HG03442 (cell line): Measurements from ENCODE around the gene LMF1.

ENCODE experiments used
- ATAC-seq: cut with Tn5 transposase; IDR thresholded peaks from one replicate; pipeline ENCODE4 v1.9.1; 2021; ENCODE audit warnings: mild to moderate bottlenecking, moderate library complexity; ENCODE audit not compliant: unreplicated experiment

LMF1 gene

GRCh38 chr16:970766-971581 lies at the start of gene LMF1:
TSS of gene LMF1 (minus strand) at chr16:970984. CDS start at chr16:970980, 4 bp downstream.
- ATAC-seq: peak; percentile 68

- ATAC-seq: no peak
Observed at GRCh38 chr16:1020091-1020399, 49.3 kb upstream of the LMF1 start.

- no peak for ATAC-seq
Observed at GRCh38 chr16:1019231-1020090, 48.7 kb upstream of the LMF1 start.

DNA sequence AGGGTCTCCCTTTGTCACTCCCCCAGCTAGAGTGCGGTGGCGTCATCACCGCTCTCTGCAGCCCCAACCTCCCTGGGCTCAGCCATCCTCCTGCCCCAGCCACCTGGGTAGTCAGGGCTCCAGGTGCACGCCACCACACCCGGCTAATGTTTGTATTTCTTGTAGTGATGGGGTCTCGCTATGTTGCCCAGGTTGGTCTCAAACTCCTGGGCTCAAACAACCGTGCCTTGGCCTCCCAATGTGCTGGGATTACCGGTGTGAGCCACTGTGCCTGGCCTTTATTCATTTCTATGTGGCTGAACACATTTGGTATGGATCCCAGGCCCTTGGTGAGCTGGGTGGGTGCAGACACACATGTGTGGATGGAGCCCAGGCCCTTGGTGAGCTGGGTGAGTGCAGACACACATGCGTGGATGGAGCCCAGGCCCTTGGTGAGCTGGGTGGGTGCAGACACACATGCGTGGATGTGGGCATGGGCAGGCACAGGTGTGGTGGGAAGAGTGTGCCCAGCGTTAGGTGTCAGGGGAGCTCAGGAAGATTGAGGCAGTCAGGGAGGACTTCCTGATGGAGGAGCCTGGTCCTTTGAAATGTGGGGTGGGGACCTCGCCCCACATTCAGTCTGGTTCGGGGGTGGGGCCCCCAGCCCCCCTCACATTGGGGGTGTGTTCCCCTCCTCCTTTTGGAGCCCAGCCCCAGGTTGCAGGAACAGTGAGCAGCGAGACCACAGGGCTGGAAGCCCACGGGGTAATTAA lies 47.8 kb upstream of the LMF1 start:
- ATAC-seq: no peak

DNA sequence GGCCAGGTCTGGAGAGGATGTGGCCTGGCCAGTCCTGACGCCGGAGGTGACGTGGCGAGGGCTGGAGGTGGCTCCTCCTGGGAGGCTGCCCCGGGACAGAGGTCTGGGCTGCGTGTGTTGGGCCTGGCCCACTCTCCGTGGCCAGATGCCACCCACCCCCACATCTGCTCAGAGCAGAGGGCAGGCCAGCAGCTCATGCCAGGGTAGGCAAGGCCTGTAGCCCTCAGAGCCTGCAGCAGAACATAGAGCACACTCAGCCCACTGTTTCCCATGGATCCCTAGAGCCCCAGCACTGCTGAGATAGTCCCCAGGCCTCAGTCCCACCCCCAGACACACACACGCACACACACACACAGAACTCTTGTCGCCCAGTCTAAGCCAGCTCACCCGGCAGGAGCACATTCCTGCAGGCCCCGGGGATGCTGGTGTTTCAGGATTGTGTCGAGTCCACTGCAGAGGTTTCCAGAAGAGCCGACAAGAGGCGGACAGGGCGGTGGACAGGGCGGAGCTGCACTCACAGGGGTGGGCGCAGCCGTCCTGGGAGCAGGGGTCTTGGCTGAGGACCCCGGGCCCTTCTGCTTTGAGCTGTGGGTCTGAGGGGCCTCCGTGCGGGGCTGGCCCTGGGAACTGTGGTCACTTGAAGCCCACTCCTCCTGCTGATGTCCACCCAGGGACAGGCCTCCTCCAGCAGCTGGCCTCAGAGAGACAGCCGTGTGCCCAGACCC lies 44.1 kb upstream of the LMF1 start:
- ATAC-seq: no peak

DNA sequence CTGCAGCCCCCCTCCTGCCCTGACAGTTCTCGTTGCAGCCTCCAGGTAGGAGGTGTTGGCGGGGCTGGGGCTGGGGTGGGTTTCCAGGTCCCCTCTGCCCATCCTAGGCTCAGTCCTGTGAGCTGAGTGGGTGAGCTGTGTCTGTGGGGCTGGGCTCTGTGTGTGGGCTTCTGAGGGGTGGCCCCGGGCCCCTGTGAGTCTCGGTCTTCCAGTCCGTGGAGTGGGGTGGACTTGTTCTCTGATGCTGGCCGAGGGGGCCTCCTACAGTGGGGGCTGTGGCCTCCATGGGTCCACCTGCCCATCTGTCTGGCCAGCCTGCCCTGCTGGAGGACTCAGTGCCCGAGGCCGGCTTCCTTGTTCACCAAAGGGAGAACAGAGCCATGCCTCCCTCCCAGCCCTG lies 43.4 kb upstream of the LMF1 start:
- no peak for ATAC-seq

DNA sequence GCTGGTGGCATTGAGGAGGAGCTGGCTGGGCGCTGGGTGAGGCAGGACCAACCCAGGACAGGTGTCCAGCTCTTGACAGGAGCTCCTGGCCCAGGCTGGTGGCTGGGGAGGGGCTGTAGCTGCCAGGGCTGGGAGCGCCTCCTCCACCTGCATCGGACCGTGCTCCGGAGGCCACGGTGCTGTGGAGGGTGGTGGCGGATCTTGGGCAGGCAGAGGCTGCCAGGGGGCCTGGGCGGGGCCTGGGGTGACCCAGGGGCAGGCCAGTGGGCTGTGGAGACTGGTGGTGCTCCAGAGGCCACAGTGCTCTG lies 42.8 kb upstream of the LMF1 start:
- ATAC-seq: no peak

- no peak for ATAC-seq
Observed at GRCh38 chr16:1012722-1013592, 42.2 kb upstream of the LMF1 start.

GRCh38 chr16:1012135-1012534 lies 41.4 kb upstream of the LMF1 start:
- no peak for ATAC-seq

DNA sequence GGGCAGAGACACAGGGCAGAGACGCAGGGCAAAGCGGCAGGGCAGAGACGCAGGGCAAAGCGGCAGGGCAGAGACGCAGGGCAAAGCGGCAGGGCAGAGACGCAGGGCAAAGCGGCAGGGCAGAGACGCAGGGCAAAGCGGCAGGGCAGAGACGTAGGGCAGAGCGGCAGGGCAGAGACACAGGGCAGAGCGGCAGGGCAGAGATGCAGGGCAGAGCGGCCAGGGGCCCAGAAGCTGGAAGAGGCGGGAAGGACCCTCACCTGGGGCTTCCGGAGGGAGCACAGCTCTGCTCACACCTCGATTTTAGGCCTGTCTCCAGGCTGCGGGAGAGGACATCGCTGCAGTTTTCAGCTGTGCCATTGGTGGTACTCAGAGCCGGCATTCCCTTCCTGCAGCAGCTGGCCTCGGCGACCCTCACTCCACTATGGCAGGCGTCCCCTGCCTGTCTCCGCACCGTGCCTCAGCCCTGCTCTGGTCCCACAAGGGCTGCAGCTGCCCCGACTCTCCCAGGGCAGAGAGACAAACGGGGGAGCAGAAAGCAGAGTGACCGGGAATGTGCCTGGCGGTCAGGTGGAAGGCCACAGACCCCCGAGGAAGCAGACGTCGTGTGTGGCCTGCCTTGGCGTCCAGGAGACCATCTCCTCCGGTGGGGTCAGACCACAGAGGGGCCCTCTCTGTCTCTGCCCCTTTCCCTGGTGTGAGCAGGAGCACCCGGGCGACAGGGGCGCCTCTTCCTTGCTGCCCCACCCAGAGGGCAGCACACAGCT lies 40.7 kb upstream of the LMF1 start:
- ATAC-seq: no peak

DNA sequence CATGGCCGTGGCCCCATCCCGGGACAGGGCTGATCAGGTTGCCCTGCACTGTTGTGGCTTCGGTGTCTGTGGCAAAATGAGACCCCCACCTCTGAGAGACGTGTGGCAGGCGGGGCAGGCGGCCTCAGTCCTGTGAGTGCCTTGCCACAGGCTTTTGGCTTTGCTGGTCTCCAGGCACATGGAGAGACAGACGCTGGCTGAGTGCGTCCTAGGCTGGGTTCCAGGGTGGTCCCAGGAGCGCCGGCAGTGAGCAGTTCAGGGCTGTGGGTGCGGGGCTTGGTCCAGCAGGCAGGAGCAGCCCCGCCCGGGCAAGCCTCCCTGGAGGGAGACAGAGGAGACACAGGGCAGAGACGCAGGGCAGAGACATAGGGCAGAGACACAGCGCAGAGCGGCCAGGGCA lies 40.0 kb upstream of the LMF1 start:
- ATAC-seq: no peak

DNA sequence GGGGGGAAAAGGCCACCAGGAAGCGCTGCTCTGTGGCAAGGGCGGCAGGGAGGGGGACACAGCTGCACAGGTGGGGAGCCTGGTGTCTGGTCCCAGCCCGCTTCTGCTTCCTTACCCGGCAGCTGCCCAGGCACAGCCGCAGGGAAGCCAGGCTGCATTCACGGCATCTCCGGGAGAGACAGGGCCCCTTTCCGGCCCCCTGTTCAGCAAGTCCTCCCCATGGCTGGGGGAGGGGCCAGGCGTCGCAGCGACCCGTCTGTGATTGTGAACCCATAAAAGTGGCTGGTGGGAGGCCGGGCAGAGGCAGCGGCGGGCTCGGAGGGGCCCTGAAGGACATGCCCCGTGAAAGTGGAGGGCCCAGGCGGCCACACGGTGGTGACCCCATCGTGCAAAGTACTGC lies 39.5 kb upstream of the LMF1 start:
- ATAC-seq: no peak

- ATAC-seq: no peak
Observed at GRCh38 chr16:1009358-1010150, 38.8 kb upstream of the LMF1 start.

DNA sequence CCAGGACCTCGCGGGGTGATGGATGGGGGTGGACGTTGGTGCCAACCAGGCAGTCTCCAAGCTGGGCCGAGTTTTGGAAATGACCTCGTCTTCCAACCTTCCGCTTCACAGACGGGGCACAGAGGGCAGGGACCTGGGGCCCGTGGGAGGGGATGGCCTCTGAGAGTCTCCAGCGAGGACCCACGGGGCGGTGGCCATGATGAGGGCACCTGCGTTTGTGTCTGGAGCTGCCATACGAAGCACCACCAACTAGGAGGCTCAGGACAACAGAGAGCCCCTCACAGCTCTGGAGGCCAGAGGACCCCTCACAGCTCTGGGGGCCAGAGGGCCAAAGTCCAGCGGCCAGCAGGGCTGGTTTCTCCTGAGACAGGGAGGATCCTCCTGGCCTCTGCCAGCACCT lies 37.3 kb upstream of the LMF1 start:
- ATAC-seq: no peak

- no peak for ATAC-seq
Observed at GRCh38 chr16:1007284-1007850, 36.6 kb upstream of the LMF1 start.

- no peak for ATAC-seq
Observed at GRCh38 chr16:1006781-1007180, 36.0 kb upstream of the LMF1 start.

GRCh38 chr16:1005286-1005685 lies 34.5 kb upstream of the LMF1 start:
- no peak for ATAC-seq
